Endothelial cell of umbilical vein (primary cell): ENCODE measurements around the gene TMEM161A. TPM values are rescaled to one million over a fixed set of nuclear protein-coding genes. Genes with fewer than 3 reads are reported as not detected.

Experiments used
- BruUV-seq: library from RNA; stranded (reverse); fragments of 400-500 nt; replicated peaks from 2 replicates; lab custom pipeline; 2021; lab: Mats Ljungman, UMichigan
- CTCF ChIA-PET: fragments of 300-600, 350-600 bp; sonication (Branson Sonifier 250); formaldehyde crosslinking; loops from one replicate; lab custom pipeline; 2021; ENCODE audit warnings: antibody characterized with exemption, inconsistent platforms; lab: Charles Lee
- POLR2A ChIA-PET: fragments of 300-600, 350-600 bp; sonication (Branson Sonifier 250); formaldehyde crosslinking; loops from one replicate; lab custom pipeline; 2021; ENCODE audit warnings: antibody characterized with exemption, inconsistent platforms; lab: Charles Lee
- DNase-seq: peaks from one replicate; pipeline ENCODE4 v3.0.0-alpha.2; 2011; ENCODE audit warnings: low read depth, low spot score
- FAIRE-seq: peaks from 2 replicates; lab custom pipeline; 2011; peaks lifted over from hg19 to GRCh38; lab: Jason Lieb, UNC
- H2AFZ ChIP-seq: 2 replicates; pipeline ENCODE4 v1.6.0; 2012; ENCODE audit warnings: low read depth, low read length, control low read depth, inconsistent platforms
- H3K27ac ChIP-seq: 2 replicates; pipeline ENCODE4 v1.5.1; 2011; ENCODE audit warnings: low read depth, mild to moderate bottlenecking, control low read depth, low read length, moderate library complexity; ENCODE audit not compliant: insufficient read depth
- H3K27me3 ChIP-seq, 2 experiments: 2 replicates each; pipeline versions ENCODE4 v1.6.0 to v1.6.1; 2011; ENCODE audit warnings: low read length in 2 of 2, mixed read lengths in 1 of 2; ENCODE audit not compliant: control insufficient read depth in 2 of 2, insufficient read depth in 2 of 2
- H3K36me3 ChIP-seq, 2 experiments: 2 replicates in 1 of 2; 3 replicates in 1 of 2; pipeline ENCODE4 v1.5.1; 2011; ENCODE audit warnings: low read length in 2 of 2, mild to moderate bottlenecking in 1 of 2, moderate library complexity in 1 of 2; ENCODE audit not compliant: control insufficient read depth in 2 of 2, insufficient read depth in 2 of 2; ENCODE audit errors: extremely low read depth in 1 of 2
- H3K4me1 ChIP-seq: 3 replicates; pipeline ENCODE4 v1.5.1; 2011; ENCODE audit warnings: mild to moderate bottlenecking, low read length; ENCODE audit not compliant: control insufficient read depth, insufficient read depth; ENCODE audit errors: extremely low read depth
- H3K4me2 ChIP-seq: 2 replicates; pipeline ENCODE4 v1.6.1; 2011; ENCODE audit warnings: low read length, control low read depth, mixed read lengths; ENCODE audit not compliant: insufficient read depth
- H3K4me3 ChIP-seq, 3 experiments: fragments of 200-600 bp in 1 of 3; sonication (generic), shearing (Covaris generic) in 1 of 3; replicated peaks in 1 of 3; 2 replicates each; pipeline ENCODE4 v1.5.1; 2011 to 2016; ENCODE audit warnings: control low read depth in 3 of 3, low read length in 3 of 3, mild to moderate bottlenecking in 2 of 3, inconsistent platforms in 1 of 3, low read depth in 1 of 3, moderate library complexity in 1 of 3; ENCODE audit not compliant: insufficient read depth in 1 of 3
- H3K79me2 ChIP-seq: 2 replicates; pipeline ENCODE4 v1.6.0; 2012; ENCODE audit warnings: low read length, inconsistent platforms; ENCODE audit not compliant: control insufficient read depth, insufficient read depth
- H3K9ac ChIP-seq: replicated peaks from 2 replicates; pipeline ENCODE3; 2011; ENCODE audit warnings: low read length, control low read depth; ENCODE audit not compliant: insufficient read depth; ENCODE audit errors: extremely low read depth
- H3K9me1 ChIP-seq: replicated peaks from 3 replicates; pipeline ENCODE4 v1.6.0; 2011; ENCODE audit warnings: mild to moderate bottlenecking, low read length; ENCODE audit not compliant: control insufficient read depth, insufficient read depth; ENCODE audit errors: extremely low read depth
- H3K9me3 ChIP-seq: replicated peaks from 2 replicates; pipeline ENCODE4 v1.5.1; 2012; ENCODE audit warnings: low read length, inconsistent platforms; ENCODE audit not compliant: control insufficient read depth, insufficient read depth
- H4K20me1 ChIP-seq: replicated peaks from 2 replicates; pipeline ENCODE3; 2011; ENCODE audit warnings: mild to moderate bottlenecking, low read length; ENCODE audit not compliant: control insufficient read depth, insufficient read depth; ENCODE audit errors: extremely low read depth
- CTCF ChIP-seq, 2 donors: IDR thresholded peaks; 1 replicate in 1 of 2; 2 replicates in 1 of 2; pipeline ENCODE4 v1.5.1; 2011; ENCODE audit warnings: low read length in 2 of 2, mild to moderate bottlenecking in 2 of 2, moderate library complexity in 2 of 2, control low read depth in 1 of 2, inconsistent platforms in 1 of 2, low read depth in 1 of 2; ENCODE audit not compliant: insufficient read depth in 1 of 2; ENCODE audit errors: extremely low read depth in 1 of 2
- EZH2 ChIP-seq: IDR thresholded peaks from 2 replicates; pipeline ENCODE4 v1.6.1; 2012; ENCODE audit warnings: borderline replicate concordance, low read depth, mild to moderate bottlenecking, moderate library complexity, low read length, inconsistent platforms; ENCODE audit not compliant: severe bottlenecking
- FOS ChIP-seq: IDR thresholded peaks from 2 replicates; pipeline ENCODE4 v1.6.1; 2011; ENCODE audit warnings: mild to moderate bottlenecking, low read length, moderate library complexity, borderline replicate concordance; ENCODE audit not compliant: insufficient read depth
- GATA2 ChIP-seq: IDR thresholded peaks from 2 replicates; pipeline ENCODE4 v1.7.0; 2011; ENCODE audit warnings: low read depth, mild to moderate bottlenecking, moderate library complexity, mixed read lengths, low read length; ENCODE audit not compliant: insufficient read length, insufficient read depth
- JUN ChIP-seq: IDR thresholded peaks from 2 replicates; pipeline ENCODE4 v1.6.1; 2011; ENCODE audit warnings: borderline replicate concordance, low read depth; ENCODE audit not compliant: insufficient read length, insufficient read depth
- MAX ChIP-seq: IDR thresholded peaks from 2 replicates; pipeline ENCODE4 v1.6.1; 2011; ENCODE audit not compliant: insufficient read depth, insufficient read length
- MYC ChIP-seq: IDR thresholded peaks from one replicate; pipeline ENCODE4 v1.6.1; 2011; ENCODE audit warnings: mild to moderate bottlenecking, low read depth, low read length
- POLR2A ChIP-seq: IDR thresholded peaks from 2 replicates; pipeline ENCODE4 v1.6.1; 2012; ENCODE audit warnings: low read depth, mild to moderate bottlenecking, control low read depth, low read length
- POLR2AphosphoS5 ChIP-seq: IDR thresholded peaks from 2 replicates; pipeline ENCODE4 v1.6.1; 2012; ENCODE audit warnings: low read depth, mild to moderate bottlenecking, control low read depth, low read length, moderate library complexity; ENCODE audit not compliant: insufficient read depth
- dilution Hi-C: fragments of 300-500 bp; cut with MboI; formaldehyde crosslinking; loops from one replicate; pipeline ENCODE4 v1.15.0; 2019; ENCODE audit warnings: low sequenced_read_pairs; ENCODE audit not compliant: extremely low pct_ligation_motif_present
- intact Hi-C: fragments of 100-400 bp; cut with micrococcal nuclease; formaldehyde crosslinking; loops from one replicate; pipeline ENCODE4 v1.10.0; 2022
- polyA plus RNA-seq, 4 experiments: library from polyadenylated mRNA; depleted of rRNA in 3 of 4; stranded (reverse) in 3 of 4; unstranded in 1 of 4; fragments of >200 nt; gene quantifications; 2 replicates each; pipeline versions ENCODE4 v1.2.1 to v1.2.3, GENCODE V29; 2011 to 2012; ENCODE audit warnings: missing spikeins in 1 of 4
- total RNA-seq: library from RNA; stranded (reverse); gene quantifications from 2 replicates; pipeline ENCODE4 v1.2.3, GENCODE V29; 2021

The TMEM161A gene
- total and polyA plus RNA-seq, 2 donors (not counting 3 experiments of a cell fraction or from before 2014, with no cell fraction given): 24.1 to 54.9 TPM

GRCh38 chr19:19111967-19112580 is 26.2 kb downstream of the TMEM161A start:
- Histone ChIP-seq H3K4me1 (no peaks in the 10 kb centered on the region), H3K27ac (no peak overlapping the region), H3K36me3 (no peaks in the 10 kb centered on the region), H3K9ac (no peak overlapping the region), H4K20me1 (no peaks in the 10 kb centered on the region), H3K27me3 (no peaks in the 10 kb centered on the region), H3K4me2 (no peak overlapping the region), H3K4me3 (no peak overlapping the region), H2AFZ (no peak overlapping the region), H3K79me2 (no peaks in the 10 kb centered on the region), H3K9me3 (no peaks in the 10 kb centered on the region), H3K9me1 (no peaks in the 10 kb centered on the region)
- no peak for DNase-seq
- POLR2A ChIA-PET: interaction anchor here (0.6 kb wide), 2 partner anchors 54 to 91 kb away, joined by 4 read pairs; no protein-coding TSS in a partner anchor
- FAIRE-seq: no peak
- dilution Hi-C loops: no loop called here
- CTCF ChIA-PET: interaction anchor here (1.1 kb wide), 1 partner anchor 57 kb away, joined by 3 read pairs; no protein-coding TSS in a partner anchor
- TF ChIP-seq JUN (no peak), POLR2AphosphoS5 (no peak), FOS (no peak)
- BruUV-seq: no TSS peak
- intact Hi-C loops: no loop called here

GRCh38 chr19:19111136-19111835 is 27.0 kb downstream of the TMEM161A start:
- no peaks in the 10 kb centered on the region for H3K4me1 ChIP-seq
- no peaks in the 10 kb centered on the region for H3K27me3 ChIP-seq
- no peaks in the 10 kb centered on the region for H3K9me3 ChIP-seq
- no peaks in the 10 kb centered on the region for H3K79me2 ChIP-seq
- H3K27ac ChIP-seq: no peak overlapping the region
- no peak for TF ChIP-seq MYC
- no peak for TF ChIP-seq POLR2AphosphoS5
- no peak for TF ChIP-seq GATA2
- TF ChIP-seq POLR2A: no peak
- TF ChIP-seq FOS: no peak
- TF ChIP-seq JUN: no peak
- no peak for TF ChIP-seq EZH2
- no peak for TF ChIP-seq CTCF (IDR thresholded peaks at IDR 0.05; ENCODE audit: extremely low read depth in 1 of 2, insufficient read depth in 1 of 2, low read depth in 1 of 2, low read length in 2 of 2)
- TF ChIP-seq MAX: no peak
- H3K9me1 ChIP-seq: no peaks in the 10 kb centered on the region
- H4K20me1 ChIP-seq: no peaks in the 10 kb centered on the region
- H2AFZ ChIP-seq: no peak overlapping the region
- intact Hi-C loops: no loop called here
- dilution Hi-C loops: no loop called here
- H3K36me3 ChIP-seq: no peaks in the 10 kb centered on the region
- FAIRE-seq (no peak), DNase-seq (no peak)
- POLR2A ChIA-PET: no interaction called here
- H3K4me2 ChIP-seq: no peak overlapping the region
- H3K4me3 ChIP-seq: no peak overlapping the region
- no peak overlapping the region for H3K9ac ChIP-seq
- CTCF ChIA-PET: interaction anchor here (1.1 kb wide), 1 partner anchor 56 kb away, joined by 3 read pairs; no protein-coding TSS in a partner anchor
- no TSS peak for BruUV-seq
